ENCODE data around the gene SMIM31.

SMIM31 gene

DNA sequence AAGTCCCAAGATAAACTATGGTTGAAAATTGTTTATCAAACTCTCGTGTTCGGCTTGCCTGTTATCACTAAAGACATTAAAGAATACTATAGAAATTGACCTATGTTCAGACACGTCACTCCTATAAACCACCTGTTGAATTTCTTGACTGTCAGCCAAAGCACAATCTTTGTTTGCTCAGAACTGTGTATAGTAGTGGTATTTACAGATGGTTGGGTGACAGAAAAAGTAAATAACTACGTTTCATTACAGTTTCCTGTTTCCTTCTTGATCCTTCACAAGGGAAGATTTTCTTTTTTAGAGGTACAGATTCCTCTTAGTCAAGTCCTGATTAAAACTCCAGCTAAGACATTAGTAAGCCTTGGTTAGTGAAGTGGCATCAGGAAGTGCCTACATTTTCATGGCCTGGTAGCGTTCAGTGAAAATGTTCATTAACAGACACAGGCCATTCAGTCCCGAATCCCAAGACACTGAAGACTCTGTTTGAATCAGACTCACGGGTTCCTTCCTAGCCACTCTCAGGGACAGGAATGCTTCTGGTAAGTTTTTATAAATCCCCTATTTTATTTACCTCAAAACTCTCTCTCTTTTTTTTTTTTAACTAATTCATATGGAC, at the start of gene SMIM31:
Gene SMIM31 (plus strand): TSS at position 259 of the 616 bp plus-strand sequence. CDS start 16,313 bp downstream, outside the sequence.
- TF ChIP-seq FOXP2 (optimal IDR thresholded peaks at IDR 0.05; ENCODE audit: control extremely low read depth, extremely low read length, insufficient read depth) (no peak), EZH2 (IDR thresholded peaks at IDR 0.05) (no peak), POLR2AphosphoS5 (IDR thresholded peaks at IDR 0.05; ENCODE audit: borderline replicate concordance, low read depth, low read length) (no peak)
- Histone ChIP-seq H3K9ac (ENCODE audit: insufficient read length) (no peak within 1 kb of the TSS), H3K36me3 (ENCODE audit: insufficient read depth, low read length) (no peaks in the 10 kb centered on the region), H3K4me3 (no peak within 1 kb of the TSS), H3K27ac (peak within 1 kb of the TSS; percentile 77), H3K9me3 (ENCODE audit: low read depth, low read length) (no peaks in the 10 kb centered on the region)
- no peak for DNase-seq (ENCODE audit: low read depth, low spot score)

DNA sequence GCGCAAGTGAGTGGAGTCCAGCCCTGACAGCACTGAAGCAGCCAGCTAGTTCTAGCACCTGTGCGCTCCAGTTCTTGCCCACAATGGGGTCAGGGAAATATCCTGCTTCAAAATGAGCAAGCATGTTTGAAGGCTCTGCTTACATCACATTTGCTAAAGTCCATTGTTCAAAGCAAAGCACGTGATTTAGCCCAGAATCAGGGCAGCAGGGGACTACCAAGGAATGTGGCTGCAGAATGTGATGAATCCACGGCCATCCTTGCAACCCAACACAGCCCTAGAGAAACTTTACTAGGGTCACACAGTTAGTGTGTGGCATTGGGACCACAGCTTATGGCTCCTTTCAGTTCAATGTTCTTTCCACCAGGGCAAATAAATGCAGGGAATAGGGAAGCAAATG, 47.3 kb upstream of the SMIM31 start:
- Histone ChIP-seq H3K9ac (ENCODE audit: insufficient read length) (no peak overlapping the region), H3K27ac (no peak overlapping the region), H3K36me3 (ENCODE audit: insufficient read depth, low read length) (no peaks in the 10 kb centered on the region), H3K9me3 (ENCODE audit: low read depth, low read length) (no peaks in the 10 kb centered on the region), H3K4me3 (no peak overlapping the region)
- TF ChIP-seq POLR2AphosphoS5 (IDR thresholded peaks at IDR 0.05; ENCODE audit: borderline replicate concordance, low read depth, low read length) (no peak), EZH2 (IDR thresholded peaks at IDR 0.05) (no peak), FOXP2 (optimal IDR thresholded peaks at IDR 0.05; ENCODE audit: control extremely low read depth, extremely low read length, insufficient read depth) (no peak)
- DNase-seq (ENCODE audit: low read depth, low spot score) = no peak

DNA sequence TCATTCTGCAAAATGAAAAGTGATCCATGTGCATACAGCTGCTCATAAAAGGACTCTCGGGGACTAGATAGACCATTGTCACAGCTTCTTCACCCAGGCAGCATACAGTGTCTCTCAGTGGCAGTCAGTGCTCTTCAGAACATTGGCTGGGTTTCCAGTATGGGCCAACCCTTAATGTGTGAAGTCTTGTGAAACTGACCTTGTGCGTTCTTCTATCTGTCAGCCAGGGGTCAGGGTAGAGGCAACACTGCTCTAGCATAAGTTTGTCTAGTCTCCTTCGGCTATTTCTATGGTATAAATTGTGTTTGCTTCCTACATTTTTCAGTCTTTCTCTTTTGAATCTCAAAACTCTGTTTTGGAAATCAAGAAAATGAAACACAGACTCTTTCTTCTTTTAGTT, 37.0 kb upstream of the SMIM31 start:
- Histone ChIP-seq H3K9me3 (ENCODE audit: low read depth, low read length) (no peaks in the 10 kb centered on the region), H3K9ac (ENCODE audit: insufficient read length) (no peak overlapping the region), H3K36me3 (ENCODE audit: insufficient read depth, low read length) (no peaks in the 10 kb centered on the region), H3K4me3 (no peak overlapping the region), H3K27ac (no peak overlapping the region)
- TF ChIP-seq POLR2AphosphoS5 (IDR thresholded peaks at IDR 0.05; ENCODE audit: borderline replicate concordance, low read depth, low read length) (no peak), EZH2 (IDR thresholded peaks at IDR 0.05) (no peak), FOXP2 (optimal IDR thresholded peaks at IDR 0.05; ENCODE audit: control extremely low read depth, extremely low read length, insufficient read depth) (no peak)
- no peak for DNase-seq (ENCODE audit: low read depth, low spot score)

DNA sequence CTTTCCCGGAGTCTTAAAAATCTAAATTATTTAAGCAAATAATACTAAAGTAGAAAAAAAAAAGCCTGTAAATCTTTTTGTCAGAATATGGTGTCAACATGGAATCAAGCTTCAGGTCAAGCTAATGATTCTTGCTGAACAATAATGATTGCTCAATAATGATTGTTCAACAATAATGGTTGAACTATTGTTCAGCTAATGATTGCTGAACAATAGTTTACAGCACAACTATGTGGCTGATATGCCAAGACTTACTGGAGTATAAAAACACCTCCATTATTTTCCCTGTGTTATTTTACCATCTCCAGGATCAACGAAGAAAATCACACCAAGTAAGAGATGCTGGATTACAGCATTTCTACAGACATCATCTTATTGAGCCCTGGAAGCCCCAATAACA, 35.1 kb upstream of the SMIM31 start:
- Histone ChIP-seq H3K9me3 (ENCODE audit: low read depth, low read length) (no peaks in the 10 kb centered on the region), H3K36me3 (ENCODE audit: insufficient read depth, low read length) (no peaks in the 10 kb centered on the region)
- TF ChIP-seq POLR2AphosphoS5 (IDR thresholded peaks at IDR 0.05; ENCODE audit: borderline replicate concordance, low read depth, low read length) = no peak
- TF ChIP-seq FOXP2 (optimal IDR thresholded peaks at IDR 0.05; ENCODE audit: control extremely low read depth, extremely low read length, insufficient read depth) = no peak
- TF ChIP-seq EZH2 (IDR thresholded peaks at IDR 0.05) = no peak

DNA sequence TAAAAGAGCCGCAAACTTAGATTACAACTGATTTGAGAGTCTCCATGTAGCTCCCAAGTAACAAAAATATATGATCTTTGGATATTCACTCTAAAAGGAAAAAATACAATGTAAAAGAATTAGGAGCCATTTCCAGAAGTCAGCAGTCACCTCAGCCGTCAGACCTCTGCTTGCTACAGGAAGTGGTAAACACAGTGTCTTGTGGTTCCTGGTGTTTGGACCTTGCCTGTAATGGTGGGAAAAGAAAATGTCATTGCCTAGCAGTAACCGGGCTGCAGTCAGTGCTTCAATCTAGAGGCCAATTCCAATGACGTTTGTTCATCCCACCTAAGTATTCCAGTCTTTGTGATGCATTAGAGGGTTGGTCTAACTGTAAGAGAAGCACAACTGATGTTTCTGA, 28.9 kb upstream of the SMIM31 start:
- Histone ChIP-seq H3K36me3 (ENCODE audit: insufficient read depth, low read length) (no peaks in the 10 kb centered on the region), H3K9ac (ENCODE audit: insufficient read length) (no peak overlapping the region), H3K9me3 (ENCODE audit: low read depth, low read length) (no peaks in the 10 kb centered on the region), H3K27ac (no peak overlapping the region), H3K4me3 (no peak overlapping the region)
- DNase-seq (ENCODE audit: low read depth, low spot score) = no peak
- TF ChIP-seq POLR2AphosphoS5 (IDR thresholded peaks at IDR 0.05; ENCODE audit: borderline replicate concordance, low read depth, low read length) = no peak
- TF ChIP-seq EZH2 (IDR thresholded peaks at IDR 0.05) = no peak
- no peak for TF ChIP-seq FOXP2 (optimal IDR thresholded peaks at IDR 0.05; ENCODE audit: control extremely low read depth, extremely low read length, insufficient read depth)

More for the DNA sequence above, 35.1 kb upstream of the SMIM31 start:
- Histone ChIP-seq H3K4me3 (no peak overlapping the region), H3K9ac (ENCODE audit: insufficient read length) (no peak overlapping the region), H3K27ac (no peak overlapping the region)
- no peak for DNase-seq (ENCODE audit: low read depth, low spot score)

DNA sequence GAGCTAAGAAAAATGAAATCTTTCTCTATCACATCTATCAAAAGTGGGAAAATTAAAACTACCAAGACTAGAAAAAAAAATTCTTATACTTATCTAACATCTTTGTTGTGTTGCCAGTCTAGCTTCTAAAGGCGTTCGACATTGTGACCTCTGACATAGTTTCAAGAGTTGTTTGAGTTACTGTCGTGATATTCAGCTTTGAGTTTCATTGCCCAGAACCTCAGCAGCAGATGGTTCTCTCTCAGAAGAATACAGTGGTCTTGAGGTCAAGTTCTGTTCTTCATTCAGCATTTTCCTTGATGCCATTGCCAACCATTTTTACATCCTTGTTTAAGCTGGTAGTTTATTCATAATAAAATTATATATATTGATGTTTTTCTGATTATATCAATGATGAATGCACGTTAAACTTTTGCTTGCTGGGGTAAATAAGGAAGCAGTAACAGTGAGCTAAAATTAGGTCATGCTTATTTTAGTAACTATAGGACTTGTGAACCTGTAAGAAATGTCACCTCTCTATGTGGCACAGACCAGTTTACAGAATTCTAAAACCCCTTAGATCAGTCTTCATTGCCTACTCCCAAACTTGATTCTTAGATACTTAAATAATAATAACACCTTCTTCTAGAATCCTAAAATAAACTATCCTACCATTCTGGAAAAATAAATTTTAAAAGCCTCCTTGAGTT, 23.1 kb upstream of the SMIM31 start:
- Histone ChIP-seq H3K9me3 (ENCODE audit: low read depth, low read length) (no peaks in the 10 kb centered on the region), H3K9ac (ENCODE audit: insufficient read length) (peak overlapping the region; percentile 52), H3K4me3 (no peak overlapping the region), H3K27ac (peak overlapping the region; percentile 94), H3K36me3 (ENCODE audit: insufficient read depth, low read length) (no peaks in the 10 kb centered on the region)
- DNase-seq (ENCODE audit: low read depth, low spot score) = no peak
- TF ChIP-seq POLR2AphosphoS5 (IDR thresholded peaks at IDR 0.05; ENCODE audit: borderline replicate concordance, low read depth, low read length) (no peak), FOXP2 (optimal IDR thresholded peaks at IDR 0.05; ENCODE audit: control extremely low read depth, extremely low read length, insufficient read depth) (no peak), EZH2 (IDR thresholded peaks at IDR 0.05) (no peak)

DNA sequence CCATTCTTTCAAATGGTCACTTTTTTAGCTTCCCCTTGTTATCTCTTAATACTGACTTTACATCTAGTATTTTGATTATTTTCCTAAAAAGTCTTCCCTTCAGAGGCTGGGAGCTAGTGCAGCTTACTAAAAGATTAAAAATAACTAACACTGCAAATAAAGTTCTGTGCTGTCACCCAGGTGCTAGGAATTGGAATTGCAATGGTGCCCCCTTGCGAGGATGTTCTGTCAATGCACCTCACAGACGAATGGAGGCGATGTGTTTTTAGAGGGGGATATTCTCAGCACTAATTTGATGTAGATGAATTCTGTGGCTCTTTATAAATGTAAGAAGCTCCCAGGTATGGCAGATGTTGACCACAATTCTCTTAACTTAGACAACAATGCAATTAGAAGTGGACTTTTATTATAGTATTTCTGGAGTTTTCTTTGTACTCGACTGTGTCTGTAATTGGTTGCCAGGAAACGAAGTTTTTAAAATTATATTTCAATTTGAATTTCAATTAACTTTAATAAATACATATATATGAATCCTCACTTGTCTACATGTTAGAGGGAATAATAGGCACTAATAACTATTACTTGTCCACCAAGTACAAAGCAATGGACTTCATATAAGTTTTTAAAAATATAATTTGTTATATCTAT, 22.0 kb upstream of the SMIM31 start:
- peak overlapping the region; percentile 94 for H3K27ac ChIP-seq
- peak overlapping the region; percentile 52 for H3K9ac ChIP-seq (ENCODE audit: insufficient read length)
- H3K4me3 ChIP-seq = peak overlapping the region; percentile 4; the same call in 1 of the 2 replicates
- peak; percentile 89 for DNase-seq (ENCODE audit: low read depth, low spot score)
- H3K36me3 ChIP-seq (ENCODE audit: insufficient read depth, low read length) = 0 out of 2 replicates have a peak, but pooled peaks cover under 1% of the 10 kb centered on the region
- H3K9me3 ChIP-seq (ENCODE audit: low read depth, low read length) = no peaks in the 10 kb centered on the region
- TF ChIP-seq EZH2 (IDR thresholded peaks at IDR 0.05) (no peak), FOXP2 (optimal IDR thresholded peaks at IDR 0.05; ENCODE audit: control extremely low read depth, extremely low read length, insufficient read depth) (no peak), POLR2AphosphoS5 (IDR thresholded peaks at IDR 0.05; ENCODE audit: borderline replicate concordance, low read depth, low read length) (peak; percentile 9; the same call in 1 of the 2 replicates)

DNA sequence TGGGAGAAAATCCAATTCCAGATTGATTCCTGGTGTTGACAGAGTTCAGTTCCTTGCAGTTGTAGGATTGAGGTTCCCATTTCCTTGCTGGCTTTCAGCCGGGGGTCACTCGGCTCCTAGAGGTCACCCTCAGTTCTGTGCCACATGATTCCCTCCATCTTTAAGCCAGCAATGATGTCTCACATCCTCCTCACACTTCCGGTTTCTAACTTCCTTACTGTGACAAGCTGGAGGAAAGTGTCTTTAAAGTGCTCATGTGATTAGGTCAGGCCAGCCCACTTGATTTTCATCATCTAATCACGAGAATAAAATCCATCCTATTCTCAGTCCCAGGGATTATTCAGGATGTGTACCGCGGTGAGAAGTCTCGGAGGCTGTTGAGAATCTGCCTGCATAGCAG, 19.4 kb upstream of the SMIM31 start:
- no peak overlapping the region for H3K4me3 ChIP-seq
- 0 out of 2 replicates have a peak, but pooled peaks cover 3% of the 10 kb centered on the region for H3K36me3 ChIP-seq (ENCODE audit: insufficient read depth, low read length)
- H3K9me3 ChIP-seq (ENCODE audit: low read depth, low read length) = peaks cover 5% of the 10 kb centered on the region; the same call in 1 of the 2 replicates
- H3K9ac ChIP-seq (ENCODE audit: insufficient read length) = peak overlapping the region; percentile 67
- TF ChIP-seq EZH2 (IDR thresholded peaks at IDR 0.05) (no peak), POLR2AphosphoS5 (IDR thresholded peaks at IDR 0.05; ENCODE audit: borderline replicate concordance, low read depth, low read length) (peak; percentile 25; the same call in 1 of the 2 replicates)
- DNase-seq (ENCODE audit: low read depth, low spot score) = no peak
- H3K27ac ChIP-seq = peak overlapping the region; percentile 94
